Gastrocnemius medialis (tissue), 4 donors: ENCODE data around the gene FASLG. TPM values are rescaled to one million over a fixed set of nuclear protein-coding genes. Genes with fewer than 3 reads are reported as not detected.

ENCODE experiments used
- ATAC-seq, 2 donors: fragments of 150-250 bp; one replicate each; pipeline ENCODE4 v1.9.1; 2016
- DNase-seq, 2 donors: peaks; one replicate each; pipeline ENCODE4 v3.0.0-alpha.2; 2019
- H3K27ac ChIP-seq, 4 donors: fragments of 200-600 bp; sonication (generic); 1 replicate in 1 of 4; 2 replicates in 3 of 4; pipeline ENCODE4 v1.5.1; 2016 to 2018; ENCODE audit warnings: mild to moderate bottlenecking in 2 of 4, moderate library complexity in 1 of 4
- H3K27me3 ChIP-seq, 3 donors: fragments of 200-600 bp; sonication (generic) in 2 of 3; 1 replicate in 1 of 3; 2 replicates in 2 of 3; pipeline versions ENCODE4 v1.5.1 to v1.6.0; 2016 to 2019; ENCODE audit warnings: mild to moderate bottlenecking in 1 of 3, moderate library complexity in 1 of 3
- H3K36me3 ChIP-seq, 2 donors: fragments of 200-600 bp; sonication (generic) in 1 of 2; one replicate each; pipeline ENCODE4 v1.5.1; 2017 to 2018
- H3K4me1 ChIP-seq, 2 donors: fragments of 200-600 bp; sonication (generic) in 1 of 2; one replicate each; pipeline ENCODE4 v1.5.1; 2016 to 2017; ENCODE audit warnings: mild to moderate bottlenecking in 2 of 2
- H3K4me3 ChIP-seq, 4 donors: fragments of 200-600 bp; sonication (generic) in 3 of 4; 1 replicate in 1 of 4; 2 replicates in 3 of 4; pipeline ENCODE4 v1.5.1; 2016 to 2019; ENCODE audit warnings: mild to moderate bottlenecking in 2 of 4
- H3K9me3 ChIP-seq, 3 donors: fragments of 200-600 bp; sonication (generic) in 2 of 3; 1 replicate in 1 of 3; 2 replicates in 2 of 3; pipeline ENCODE4 v1.5.1; 2016 to 2019
- CTCF ChIP-seq, 5 experiments: fragments of 450-650 bp in 3 of 5; fragments of 200-600 bp in 2 of 5; sonication (generic) in 2 of 5; IDR thresholded peaks in 4 of 5; conservative IDR thresholded peaks in 1 of 5; 1 replicate in 4 of 5; 2 replicates in 1 of 5; pipeline ENCODE4 v1.5.1; 2016 to 2019; ENCODE audit warnings: antibody characterized with exemption in 5 of 5, mild to moderate bottlenecking in 3 of 5, moderate library complexity in 3 of 5
- POLR2A ChIP-seq, 2 donors: fragments of 450-650 bp; IDR thresholded peaks; one replicate each; pipeline ENCODE4 v1.6.1; 2017; ENCODE audit warnings: antibody characterized with exemption in 2 of 2, mild to moderate bottlenecking in 2 of 2, moderate library complexity in 2 of 2
- in situ Hi-C, 4 donors: fragments of 200-750 bp; cut with MboI; loops; one replicate each; pipeline versions ENCODE4 v1.15.0 to v1.8.0; 2017; ENCODE audit warnings: low sequenced_read_pairs in 4 of 4
- intact Hi-C: fragments of 100-400 bp; cut with DNase I; formaldehyde crosslinking; loops from one replicate; pipeline ENCODE4 v1.15.1; 2023; ENCODE audit warnings: low total_unique reads
- total RNA-seq, 4 donors: library from RNA; depleted of rRNA; stranded (reverse); fragments of >200 nt; gene quantifications; one replicate each; pipeline versions ENCODE4 v1.1.0 to v1.2.3, GENCODE V29; 2016

The FASLG gene
- total RNA-seq, 4 donors from 2014 or later, result not detected

GRCh38 chr1:172647987-172648386 lies 10.9 kb upstream of the FASLG start:
- in situ Hi-C loops (no loop called here), intact Hi-C loops (no loop called here)
- no peak for ATAC-seq
- DNase-seq, result no peak
- Histone ChIP-seq H3K4me3 (no peak overlapping the region), H3K36me3 (no peaks in the 10 kb centered on the region), H3K27ac (no peak overlapping the region), H3K4me1 (no peaks in the 10 kb centered on the region), H3K27me3 (no peaks in the 10 kb centered on the region), H3K9me3 (no peaks in the 10 kb centered on the region)
- TF ChIP-seq POLR2A (IDR thresholded peaks at IDR 0.05) (no peak), CTCF (IDR thresholded peaks at IDR 0.05 in 4 of 5, conservative IDR thresholded peaks at IDR 0.05 in 1 of 5) (no peak)

- H3K36me3 ChIP-seq, result no peaks in the 10 kb centered on the region
- no peak for DNase-seq
- no peaks in the 10 kb centered on the region for H3K27me3 ChIP-seq
- no peak overlapping the region for H3K27ac ChIP-seq
- no peak overlapping the region for H3K4me3 ChIP-seq
- ATAC-seq, result no peak
- H3K4me1 ChIP-seq, result no peaks in the 10 kb centered on the region
- in situ Hi-C loops, result no loop called here
- TF ChIP-seq CTCF (IDR thresholded peaks at IDR 0.05 in 4 of 5, conservative IDR thresholded peaks at IDR 0.05 in 1 of 5), result no peak
- no peak for TF ChIP-seq POLR2A (IDR thresholded peaks at IDR 0.05)
- H3K9me3 ChIP-seq, result no peaks in the 10 kb centered on the region
- intact Hi-C loops, result no loop called here
Observed at GRCh38 chr1:172650474-172651193, 8.3 kb upstream of the FASLG start.

DNA sequence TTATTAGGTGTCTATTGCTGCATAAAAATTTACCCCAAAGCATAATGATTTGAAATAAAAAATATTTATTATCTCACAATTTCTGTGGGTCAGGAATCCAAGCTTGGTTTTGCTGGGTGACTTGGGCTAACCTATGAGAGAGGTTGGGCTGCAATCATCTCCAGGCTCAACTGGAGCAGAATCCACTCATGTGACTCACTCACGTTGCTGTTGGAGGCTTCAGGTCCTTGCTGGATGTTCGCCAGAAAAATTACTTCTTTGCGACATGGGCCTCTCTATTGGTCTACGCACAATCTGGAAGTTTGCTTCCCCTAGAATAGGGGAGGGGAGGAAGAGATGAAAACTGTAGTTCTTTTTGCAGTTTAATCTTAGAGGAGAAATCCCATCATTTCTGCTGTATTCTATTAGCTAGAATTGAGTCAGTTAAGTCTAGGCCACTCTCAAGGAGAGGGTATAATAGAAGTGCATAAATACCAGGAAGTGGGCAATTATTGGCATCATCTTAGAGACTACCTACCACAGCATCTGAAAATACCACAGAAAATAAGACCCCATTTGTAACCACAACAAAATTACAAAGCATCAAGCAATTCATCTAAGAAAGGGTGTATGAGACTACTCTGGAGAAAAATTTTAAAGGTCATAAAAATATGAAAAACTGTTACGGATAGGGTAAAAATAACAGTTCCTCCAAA lies 5.7 kb upstream of the FASLG start:
- no peaks in the 10 kb centered on the region for H3K27me3 ChIP-seq
- no peak overlapping the region for H3K27ac ChIP-seq
- TF ChIP-seq POLR2A (IDR thresholded peaks at IDR 0.05) (no peak), CTCF (IDR thresholded peaks at IDR 0.05 in 4 of 5, conservative IDR thresholded peaks at IDR 0.05 in 1 of 5) (no peak)
- no peak overlapping the region for H3K4me3 ChIP-seq
- in situ Hi-C loops (no loop called here), intact Hi-C loops (no loop called here)
- no peaks in the 10 kb centered on the region for H3K36me3 ChIP-seq
- DNase-seq (no peak), ATAC-seq (no peak)
- no peaks in the 10 kb centered on the region for H3K9me3 ChIP-seq
- H3K4me1 ChIP-seq, result no peaks in the 10 kb centered on the region

DNA sequence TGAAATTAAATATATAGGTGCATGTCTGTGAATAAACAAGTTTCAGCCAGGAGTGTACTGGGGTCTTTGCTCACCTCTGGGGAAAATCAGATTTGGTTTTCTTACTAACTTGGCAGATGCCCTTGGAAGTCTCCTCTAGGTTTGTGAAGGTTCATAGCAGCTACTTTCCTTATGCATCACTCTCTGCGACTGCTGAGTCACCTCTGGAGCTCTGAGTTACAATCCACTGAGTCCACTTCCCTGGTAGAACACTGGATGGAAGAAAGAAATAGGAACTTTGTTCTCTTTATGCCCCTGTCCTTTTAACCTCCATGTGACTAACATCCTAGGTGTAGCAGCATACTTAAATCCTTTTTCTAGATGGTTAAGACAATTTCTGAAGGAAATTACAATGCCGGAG lies 4.4 kb upstream of the FASLG start:
- H3K4me3 ChIP-seq, result no peak overlapping the region
- TF ChIP-seq CTCF (IDR thresholded peaks at IDR 0.05 in 4 of 5, conservative IDR thresholded peaks at IDR 0.05 in 1 of 5) (no peak), POLR2A (IDR thresholded peaks at IDR 0.05) (no peak)
- no peaks in the 10 kb centered on the region for H3K36me3 ChIP-seq
- no peak for ATAC-seq
- no peaks in the 10 kb centered on the region for H3K4me1 ChIP-seq
- no peaks in the 10 kb centered on the region for H3K9me3 ChIP-seq
- in situ Hi-C loops, result no loop called here
- intact Hi-C loops, result no loop called here
- no peak for DNase-seq
- H3K27ac ChIP-seq, result no peak overlapping the region
- H3K27me3 ChIP-seq, result no peaks in the 10 kb centered on the region
